GM19397 (cell line): ENCODE results near the gene CFAP77.

Experiments used
- ATAC-seq: cut with Tn5 transposase; IDR thresholded peaks from one replicate; pipeline ENCODE4 v1.9.1; 2021; ENCODE audit warnings: mild to moderate bottlenecking, moderate library complexity; ENCODE audit not compliant: unreplicated experiment

Gene CFAP77

GRCh38 chr9:132487351-132487791, 77.4 kb downstream of the CFAP77 start:
- ATAC-seq: no peak

- ATAC-seq: no peak
Measured at GRCh38 chr9:132487980-132488535, 78.0 kb downstream of the CFAP77 start.

GRCh38 chr9:132488626-132489025, 78.6 kb downstream of the CFAP77 start:
- ATAC-seq: no peak

- no peak for ATAC-seq
Measured at GRCh38 chr9:132489536-132489935, 79.5 kb downstream of the CFAP77 start.

GRCh38 chr9:132494857-132495256, 84.8 kb downstream of the CFAP77 start:
- no peak for ATAC-seq

- no peak for ATAC-seq
Measured at GRCh38 chr9:132497731-132498130, 87.7 kb downstream of the CFAP77 start.

GRCh38 chr9:132498531-132499210, 88.7 kb downstream of the CFAP77 start:
- no peak for ATAC-seq

- no peak for ATAC-seq
Measured at GRCh38 chr9:132499251-132499650, 89.2 kb downstream of the CFAP77 start.

- no peak for ATAC-seq
Measured at GRCh38 chr9:132500193-132500592, 90.2 kb downstream of the CFAP77 start.

- ATAC-seq: no peak
Measured at GRCh38 chr9:132502480-132502879, 92.5 kb downstream of the CFAP77 start.

GRCh38 chr9:132503116-132503515, 93.1 kb downstream of the CFAP77 start:
- ATAC-seq: no peak

GRCh38 chr9:132504488-132504887, 94.5 kb downstream of the CFAP77 start:
- no peak for ATAC-seq

- ATAC-seq: no peak
Measured at GRCh38 chr9:132505991-132506655, 96.1 kb downstream of the CFAP77 start.

GRCh38 chr9:132506977-132507669, 97.1 kb downstream of the CFAP77 start:
- no peak for ATAC-seq

- ATAC-seq: no peak
Measured at GRCh38 chr9:132507670-132508469, 97.9 kb downstream of the CFAP77 start.

- ATAC-seq: no peak
Measured at GRCh38 chr9:132509928-132510874, 100.2 kb downstream of the CFAP77 start.

GRCh38 chr9:132511191-132511999, 101.4 kb downstream of the CFAP77 start:
- no peak for ATAC-seq

GRCh38 chr9:132513416-132513815, 103.4 kb downstream of the CFAP77 start:
- ATAC-seq: no peak
